Kidney epithelial cell (primary cell): ENCODE results near the gene VIPR2. TPM values are rescaled to one million over a fixed set of nuclear protein-coding genes. Genes with fewer than 3 reads are reported as not detected.

ENCODE experiments used
- DNase-seq: peaks from one replicate; pipeline ENCODE4 v3.0.0-alpha.2; 2010; ENCODE audit warnings: low read depth
- H3K27me3 ChIP-seq: 2 replicates; pipeline ENCODE4 v1.6.0; 2011; ENCODE audit warnings: low read length; ENCODE audit not compliant: control insufficient read depth, insufficient read depth
- H3K36me3 ChIP-seq: 2 replicates; pipeline ENCODE4 v1.5.1; 2011; ENCODE audit warnings: low read length; ENCODE audit not compliant: control insufficient read depth, insufficient read depth
- H3K4me3 ChIP-seq: 2 replicates; pipeline ENCODE4 v1.5.1; 2011; ENCODE audit warnings: low read depth, mild to moderate bottlenecking, control low read depth, low read length
- CTCF ChIP-seq: IDR thresholded peaks from 2 replicates; pipeline ENCODE4 v1.5.1; 2011; ENCODE audit warnings: mild to moderate bottlenecking, moderate library complexity, low read length, control low read depth, inconsistent platforms; ENCODE audit not compliant: insufficient read depth, poor library complexity, severe bottlenecking
- total RNA-seq: library from RNA; depleted of rRNA; stranded (reverse); fragments of >200 nt; gene quantifications from 2 replicates; pipeline ENCODE4 v1.2.3, GENCODE V29; 2015

The VIPR2 gene
- total RNA-seq, 1 donor from 2014 or later = not detected

GRCh38 chr7:159122276-159122675, 22.4 kb downstream of the VIPR2 start:
- Histone ChIP-seq H3K36me3 (no peaks in the 10 kb centered on the region), H3K27me3 (peaks cover 5% of the 10 kb centered on the region), H3K4me3 (no peak overlapping the region)
- no peak for DNase-seq
- TF ChIP-seq CTCF = no peak

GRCh38 chr7:159121476-159121875, 23.2 kb downstream of the VIPR2 start:
- DNase-seq = no peak
- TF ChIP-seq CTCF = no peak
- Histone ChIP-seq H3K27me3 (peaks cover 6% of the 10 kb centered on the region), H3K4me3 (no peak overlapping the region), H3K36me3 (no peaks in the 10 kb centered on the region)

- Histone ChIP-seq H3K36me3 (no peaks in the 10 kb centered on the region), H3K4me3 (no peak overlapping the region), H3K27me3 (peaks cover 6% of the 10 kb centered on the region)
- no peak for DNase-seq
- TF ChIP-seq CTCF = no peak
Measured at GRCh38 chr7:159121068-159121467, 23.6 kb downstream of the VIPR2 start.

- no peak for TF ChIP-seq CTCF
- DNase-seq = no peak
- peaks cover 10% of the 10 kb centered on the region for H3K27me3 ChIP-seq
- no peaks in the 10 kb centered on the region for H3K36me3 ChIP-seq
- no peak overlapping the region for H3K4me3 ChIP-seq
Measured at GRCh38 chr7:159120540-159120919, 24.1 kb downstream of the VIPR2 start.

GRCh38 chr7:159119851-159120539, 24.7 kb downstream of the VIPR2 start:
- peaks cover 12% of the 10 kb centered on the region for H3K27me3 ChIP-seq
- no peak for DNase-seq
- no peak overlapping the region for H3K4me3 ChIP-seq
- no peaks in the 10 kb centered on the region for H3K36me3 ChIP-seq
- TF ChIP-seq CTCF = no peak
